Ovary (tissue), 9 donors: ENCODE measurements around the gene EYA2. TPM values are rescaled to one million over a fixed set of nuclear protein-coding genes. Genes with fewer than 3 reads are reported as not detected.

Experiments
- DNase-seq, 5 donors: peaks; one replicate each; pipeline ENCODE4 v3.0.0-alpha.2; 2019 to 2020
- H3K27ac ChIP-seq, 2 donors: fragments of 200-600 bp; one replicate each; pipeline versions ENCODE4 v1.5.1 to v1.8.0; 2019 to 2022
- H3K27me3 ChIP-seq: fragments of 200-600 bp; one replicate; pipeline ENCODE4 v1.8.0; 2022
- H3K36me3 ChIP-seq: fragments of 200-600 bp; sonication (generic); one replicate; pipeline ENCODE4 v1.5.1; 2019
- H3K4me1 ChIP-seq: one replicate; pipeline ENCODE4 v1.8.1; 2013; ENCODE audit warnings: mild to moderate bottlenecking, moderate library complexity; ENCODE audit not compliant: insufficient read depth
- H3K4me3 ChIP-seq: fragments of 200-600 bp; sonication (generic); one replicate; pipeline ENCODE4 v1.5.1; 2017
- H3K9me3 ChIP-seq, 2 donors: fragments of 200-600 bp in 1 of 2; sonication (generic) in 1 of 2; one replicate each; pipeline versions ENCODE4 v1.5.1 to v1.8.1; 2013 to 2019; ENCODE audit warnings: mild to moderate bottlenecking in 1 of 2, moderate library complexity in 1 of 2
- EP300 ChIP-seq: sonication (generic); formaldehyde crosslinking; IDR thresholded peaks from one replicate; pipeline ENCODE4 v1.6.1; 2017; ENCODE audit warnings: antibody characterized with exemption
- POLR2A ChIP-seq: fragments of 450-650 bp; IDR thresholded peaks from one replicate; pipeline ENCODE4 v1.6.1; 2017; ENCODE audit warnings: antibody characterized with exemption, mild to moderate bottlenecking, moderate library complexity
- WGBS, 3 donors: extraction: QIAGEN DNeasy Blood & Tissue Kit in 1 of 3; methylation state at CpG; one replicate each; pipeline versions ENCODE4 v1.1.5 to v1.1.7; 2013 to 2017; 5-methylcytosine and 5-hydroxymethylcytosine counted together
- intact Hi-C, 4 donors: fragments of 100-400 bp; cut with DNase I; formaldehyde crosslinking; loops; one replicate each; pipeline versions ENCODE4 v1.11.0 to v1.15.1; 2022 to 2023
- polyA plus RNA-seq, 2 donors: library from polyadenylated mRNA; stranded (reverse); fragments of 200-250 nt in 1 of 2; fragments of 350-450 nt in 1 of 2; fragmentation: Illumina TruSeq in 1 of 2; extraction: RNeasy Lipid Tissue Mini Kit (QIAGEN cat#74804) in 1 of 2; gene quantifications; one replicate each; pipeline ENCODE4 v1.2.3, GENCODE V29; 2013 to 2014
- total RNA-seq, 7 donors: library from RNA; depleted of rRNA in 2 of 7; stranded (reverse); fragments of >200 nt in 2 of 7; fragmentation: NEBNext Ultra II Directional in 3 of 7; extraction: Animal tissue kit (Norgen Biotek cat#: 25700) in 3 of 7; gene quantifications; one replicate each; pipeline versions ENCODE4 v1.1.0 to v1.2.4, GENCODE V29; 2016 to 2023
- TF ChIP-seq, protein P1 (sequence below), 3 donors: fragments of 450-650 bp in 2 of 3; fragments of 200-600 bp in 1 of 3; IDR thresholded peaks; one replicate each; pipeline versions ENCODE4 v1.5.1 to v1.8.0; 2016 to 2022; ENCODE audit warnings: antibody characterized with exemption in 3 of 3, mild to moderate bottlenecking in 1 of 3
- donor health status: DM: no; HTN: no; CAD: no; lungs with moderate emphysema.
- donor health status: DM: no; HTN: no; CAD: no.
- donor health status: Bipolar disorder and iron deficiency.
- donor health status: DM: yes; HTN: yes; CAD: no.
- donor health status: DM: no; HTN: no; CAD: no.
- donor health status: DM: yes; HTN: yes; CAD: no.

The EYA2 gene
- total and polyA plus RNA-seq, 9 donors: 0.18 to 7.6 (median 1.7) TPM

DNA sequence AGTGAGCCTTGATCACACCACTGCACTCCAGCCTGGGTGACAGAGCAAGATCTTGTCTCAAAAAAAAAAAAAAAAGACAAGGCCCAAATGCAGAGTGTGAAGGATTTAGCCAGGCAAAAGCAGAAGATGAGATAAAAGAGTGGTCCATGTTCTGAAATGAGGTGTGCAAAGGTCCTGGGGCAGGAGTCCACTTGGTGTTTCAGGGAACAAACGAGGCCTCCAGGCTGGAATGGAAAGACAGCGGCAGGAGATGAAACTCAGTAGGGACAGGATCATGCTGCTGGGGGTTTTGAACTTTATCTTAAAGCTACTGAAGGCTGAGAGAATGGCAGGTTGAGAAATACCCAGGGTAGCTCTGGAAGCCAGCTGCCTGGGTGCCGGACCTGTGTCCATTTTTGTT lies 283.6 kb downstream of the EYA2 start:
- H3K27ac ChIP-seq: no peak overlapping the region
- no peaks in the 10 kb centered on the region for H3K4me1 ChIP-seq
- DNase-seq: no peak
- H3K4me3 ChIP-seq: no peak overlapping the region
- WGBS, 3 donors: 77 to 81% (median 80%) methylated on average over 3 of the region's 3 CpGs
- H3K36me3 ChIP-seq: no peaks in the 10 kb centered on the region
- no peaks in the 10 kb centered on the region for H3K27me3 ChIP-seq
- no peaks in the 10 kb centered on the region for H3K9me3 ChIP-seq
- TF ChIP-seq POLR2A (no peak), EP300 (no peak)
- TF ChIP-seq, protein P1, sequence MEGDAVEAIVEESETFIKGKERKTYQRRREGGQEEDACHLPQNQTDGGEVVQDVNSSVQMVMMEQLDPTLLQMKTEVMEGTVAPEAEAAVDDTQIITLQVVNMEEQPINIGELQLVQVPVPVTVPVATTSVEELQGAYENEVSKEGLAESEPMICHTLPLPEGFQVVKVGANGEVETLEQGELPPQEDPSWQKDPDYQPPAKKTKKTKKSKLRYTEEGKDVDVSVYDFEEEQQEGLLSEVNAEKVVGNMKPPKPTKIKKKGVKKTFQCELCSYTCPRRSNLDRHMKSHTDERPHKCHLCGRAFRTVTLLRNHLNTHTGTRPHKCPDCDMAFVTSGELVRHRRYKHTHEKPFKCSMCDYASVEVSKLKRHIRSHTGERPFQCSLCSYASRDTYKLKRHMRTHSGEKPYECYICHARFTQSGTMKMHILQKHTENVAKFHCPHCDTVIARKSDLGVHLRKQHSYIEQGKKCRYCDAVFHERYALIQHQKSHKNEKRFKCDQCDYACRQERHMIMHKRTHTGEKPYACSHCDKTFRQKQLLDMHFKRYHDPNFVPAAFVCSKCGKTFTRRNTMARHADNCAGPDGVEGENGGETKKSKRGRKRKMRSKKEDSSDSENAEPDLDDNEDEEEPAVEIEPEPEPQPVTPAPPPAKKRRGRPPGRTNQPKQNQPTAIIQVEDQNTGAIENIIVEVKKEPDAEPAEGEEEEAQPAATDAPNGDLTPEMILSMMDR (IDR thresholded peaks at IDR 0.05): no peak
- intact Hi-C loops: no loop called here

DNA sequence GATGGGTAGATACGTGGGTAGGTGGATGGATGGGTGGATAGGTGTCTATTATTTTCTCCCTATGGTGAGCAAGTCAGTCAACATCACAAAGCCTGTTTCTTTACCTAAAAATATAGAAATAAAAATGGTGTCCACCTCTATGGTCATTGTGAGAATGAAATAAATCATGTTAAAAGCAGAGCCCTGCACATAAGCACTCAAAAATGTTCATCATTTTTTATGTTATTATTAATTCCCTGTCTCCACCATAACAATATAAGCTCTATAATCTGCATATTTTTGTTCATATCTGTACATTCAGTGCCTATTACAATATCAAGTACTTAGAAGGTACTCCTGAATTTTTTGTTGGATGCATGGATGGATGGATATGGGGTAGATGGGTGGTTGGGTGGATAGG lies 284.2 kb downstream of the EYA2 start:
- intact Hi-C loops: no loop called here
- WGBS, 3 donors: 85 to 92% (median 86%) methylated on average over 1 of the region's 1 CpG
- no peaks in the 10 kb centered on the region for H3K27me3 ChIP-seq

DNA sequence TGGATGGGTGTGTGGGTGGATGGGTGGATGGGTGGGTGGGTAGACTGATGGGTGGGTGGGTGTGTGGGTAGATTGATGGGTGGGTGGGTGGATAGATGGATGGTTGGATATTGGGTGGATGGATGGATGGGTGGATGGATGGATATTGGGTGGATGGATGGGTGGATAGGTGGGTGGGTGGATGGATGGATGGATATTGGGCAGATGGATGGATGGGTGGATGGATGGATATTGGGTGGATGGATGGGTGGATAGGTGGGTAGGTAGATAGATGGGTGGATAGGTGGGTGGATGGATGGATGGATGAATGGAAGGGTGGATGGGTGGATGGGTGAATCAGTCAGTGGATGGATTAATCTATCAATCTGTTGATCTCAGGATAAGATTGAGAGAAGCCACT lies 284.6 kb downstream of the EYA2 start:
- H3K27ac ChIP-seq: no peak overlapping the region
- H3K4me1 ChIP-seq: no peaks in the 10 kb centered on the region
- H3K4me3 ChIP-seq: no peak overlapping the region
- TF ChIP-seq, protein P1 (IDR thresholded peaks at IDR 0.05): no peak
- TF ChIP-seq POLR2A (no peak), EP300 (no peak)
- no peak for DNase-seq
- no peaks in the 10 kb centered on the region for H3K9me3 ChIP-seq
- H3K36me3 ChIP-seq: no peaks in the 10 kb centered on the region
- H3K27me3 ChIP-seq: no peaks in the 10 kb centered on the region
- intact Hi-C loops: no loop called here

More for the DNA sequence above, 284.2 kb downstream of the EYA2 start:
- Histone ChIP-seq H3K4me1 (no peaks in the 10 kb centered on the region), H3K36me3 (no peaks in the 10 kb centered on the region), H3K27ac (no peak overlapping the region), H3K9me3 (no peaks in the 10 kb centered on the region), H3K4me3 (no peak overlapping the region)
- no peak for DNase-seq
- TF ChIP-seq, protein P1 (IDR thresholded peaks at IDR 0.05): no peak
- no peak for TF ChIP-seq EP300
- TF ChIP-seq POLR2A: no peak

DNA sequence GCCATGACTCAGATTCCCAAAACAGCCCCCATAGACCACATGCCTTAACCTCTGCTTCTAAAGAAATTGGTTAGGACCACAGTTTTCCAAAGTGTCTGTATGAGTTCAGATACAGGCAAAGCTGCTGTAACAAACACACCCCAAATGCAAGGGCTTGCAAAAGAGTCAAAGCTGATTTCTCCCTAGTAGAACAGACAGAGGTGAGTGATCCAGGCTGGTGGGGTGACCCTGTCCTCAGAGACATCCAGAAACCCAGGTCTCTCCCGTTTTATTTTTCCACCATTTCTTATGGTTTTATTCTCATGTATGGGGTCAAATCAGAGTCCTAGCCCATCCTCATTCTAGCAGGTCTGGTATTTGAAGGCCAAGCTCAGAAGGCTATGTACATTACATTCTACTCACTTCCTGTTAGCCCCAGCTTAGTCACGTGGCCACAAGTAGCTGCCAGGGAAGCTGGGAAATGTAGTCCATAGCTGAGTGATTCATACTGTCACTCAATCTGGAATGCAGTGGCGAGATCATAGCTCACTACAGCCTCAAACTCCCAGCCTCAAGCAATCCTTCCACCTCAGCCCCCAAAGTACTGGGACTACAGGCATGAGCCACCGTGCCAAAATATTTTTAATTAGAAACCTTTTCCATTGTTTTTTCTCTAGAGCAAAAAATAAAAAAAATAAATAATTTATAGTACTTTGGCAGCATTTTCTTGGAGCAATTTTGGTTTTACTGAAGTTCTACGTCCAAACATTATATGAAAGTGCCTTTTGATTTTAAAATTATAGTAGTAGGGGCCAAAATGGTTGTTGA lies 286.6 kb downstream of the EYA2 start:
- Histone ChIP-seq H3K27me3 (no peaks in the 10 kb centered on the region), H3K4me3 (no peak overlapping the region), H3K27ac (no peak overlapping the region), H3K36me3 (no peaks in the 10 kb centered on the region), H3K4me1 (no peaks in the 10 kb centered on the region), H3K9me3 (no peaks in the 10 kb centered on the region)
- TF ChIP-seq EP300 (no peak), POLR2A (no peak)
- TF ChIP-seq, protein P1 (IDR thresholded peaks at IDR 0.05): no peak
- WGBS, 3 donors: 59 to 63% (median 63%) methylated on average over 5 of the region's 5 CpGs
- intact Hi-C loops: no loop called here
- DNase-seq: no peak
